ENCODE data around the gene HSDL2. TPM values are rescaled to one million over a fixed set of nuclear protein-coding genes. Genes with fewer than 3 reads are reported as not detected.

Gene HSDL2
- total and polyA plus RNA-seq, 2 of the 4 experiments (the other 2 are of a cell fraction), result 17.7 to 65.8 TPM

DNA sequence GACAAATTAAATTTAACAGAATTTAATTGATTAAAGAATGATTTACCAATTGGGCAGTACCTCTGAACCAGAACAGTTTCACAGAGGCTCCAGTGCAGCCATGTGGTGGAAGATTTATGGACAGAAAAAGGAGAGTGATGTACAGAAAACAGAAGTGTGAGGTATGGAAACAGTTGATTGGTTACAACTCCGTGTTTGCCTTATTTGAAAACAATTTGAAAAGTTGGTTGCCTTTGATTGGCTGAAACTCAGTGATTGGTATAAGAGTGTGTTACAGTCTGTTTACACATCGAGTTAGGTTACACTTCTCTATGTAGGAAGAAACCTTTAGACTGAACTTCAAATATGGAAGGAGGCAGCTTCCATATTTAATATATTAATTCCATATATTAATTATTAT lies 136.9 kb downstream of the HSDL2 start:
- no peak overlapping the region for H2BK20ac ChIP-seq (ENCODE audit: low read depth, low read length)
- H3K14ac ChIP-seq (replicated peaks; ENCODE audit: low read depth, low read length), result no peak overlapping the region
- CTCF ChIA-PET, result no interaction called here
- no peak overlapping the region for H2BK120ac ChIP-seq (ENCODE audit: low read depth, low read length)
- intact Hi-C loops (cut with micrococcal nuclease), result no loop called here
- dilution Hi-C loops (cut with HindIII; ENCODE audit: low sequenced_read_pairs, unreplicated experiment), result no loop called here
- no peak overlapping the region for H3K56ac ChIP-seq (ENCODE audit: extremely low read depth, insufficient read depth, low read length)
- in situ Hi-C loops (cut with MboI; ENCODE audit: low sequenced_read_pairs), result no loop called here
- H3K9ac ChIP-seq (ENCODE audit: low read depth, low read length), result no peak overlapping the region
- H3K27me3 ChIP-seq (ENCODE audit: control insufficient read depth, insufficient read depth, low read length), result no peaks in the 10 kb centered on the region
- DNase-seq, result no peak
- no peak overlapping the region for H2AFZ ChIP-seq (replicated peaks; ENCODE audit: low read length, poor library complexity)
- TF ChIP-seq MAZ (IDR thresholded peaks at IDR 0.05; ENCODE audit: borderline replicate concordance, low read depth, low read length) (no peak), MAFK (IDR thresholded peaks at IDR 0.05; ENCODE audit: low read depth, low read length) (no peak), CTCF (conservative IDR thresholded peaks at IDR 0.05; ENCODE audit: low read depth, low read length) (no peak), RAD21 (IDR thresholded peaks at IDR 0.05; ENCODE audit: low read length) (no peak), POLR2A (IDR thresholded peaks at IDR 0.05; ENCODE audit: low read depth, low read length) (no peak), RCOR1 (IDR thresholded peaks at IDR 0.05; ENCODE audit: insufficient replicate concordance, low read length) (no peak), RFX5 (IDR thresholded peaks at IDR 0.05; ENCODE audit: low read depth, low read length) (no peak), BHLHE40 (IDR thresholded peaks at IDR 0.05; ENCODE audit: low read depth, low read length) (no peak), MXI1 (IDR thresholded peaks at IDR 0.05; ENCODE audit: borderline replicate concordance, low read depth, low read length) (no peak), SMC3 (IDR thresholded peaks at IDR 0.05; ENCODE audit: low read depth, low read length) (no peak), FOS (IDR thresholded peaks at IDR 0.05; ENCODE audit: low read depth, low read length) (no peak), CHD1 (IDR thresholded peaks at IDR 0.05; ENCODE audit: low read depth, low read length) (no peak), CEBPB (IDR thresholded peaks at IDR 0.05; ENCODE audit: low read depth, low read length) (no peak)
- TF ChIP-seq, protein P1, sequence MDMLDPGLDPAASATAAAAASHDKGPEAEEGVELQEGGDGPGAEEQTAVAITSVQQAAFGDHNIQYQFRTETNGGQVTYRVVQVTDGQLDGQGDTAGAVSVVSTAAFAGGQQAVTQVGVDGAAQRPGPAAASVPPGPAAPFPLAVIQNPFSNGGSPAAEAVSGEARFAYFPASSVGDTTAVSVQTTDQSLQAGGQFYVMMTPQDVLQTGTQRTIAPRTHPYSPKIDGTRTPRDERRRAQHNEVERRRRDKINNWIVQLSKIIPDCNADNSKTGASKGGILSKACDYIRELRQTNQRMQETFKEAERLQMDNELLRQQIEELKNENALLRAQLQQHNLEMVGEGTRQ (IDR thresholded peaks at IDR 0.05; ENCODE audit: low read depth, low read length), result no peak
- TF ChIP-seq, protein P2, sequence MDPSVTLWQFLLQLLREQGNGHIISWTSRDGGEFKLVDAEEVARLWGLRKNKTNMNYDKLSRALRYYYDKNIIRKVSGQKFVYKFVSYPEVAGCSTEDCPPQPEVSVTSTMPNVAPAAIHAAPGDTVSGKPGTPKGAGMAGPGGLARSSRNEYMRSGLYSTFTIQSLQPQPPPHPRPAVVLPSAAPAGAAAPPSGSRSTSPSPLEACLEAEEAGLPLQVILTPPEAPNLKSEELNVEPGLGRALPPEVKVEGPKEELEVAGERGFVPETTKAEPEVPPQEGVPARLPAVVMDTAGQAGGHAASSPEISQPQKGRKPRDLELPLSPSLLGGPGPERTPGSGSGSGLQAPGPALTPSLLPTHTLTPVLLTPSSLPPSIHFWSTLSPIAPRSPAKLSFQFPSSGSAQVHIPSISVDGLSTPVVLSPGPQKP (IDR thresholded peaks at IDR 0.05; ENCODE audit: borderline replicate concordance, low read depth, low read length), result no peak
- no peak overlapping the region for H3K4me3 ChIP-seq (ENCODE audit: insufficient read depth, low read depth, low read length)
- no peaks in the 10 kb centered on the region for H4K20me1 ChIP-seq (ENCODE audit: insufficient read depth, low read length)
- H3K4me1 ChIP-seq (ENCODE audit: control insufficient read depth, insufficient read depth, low read length), result no peaks in the 10 kb centered on the region
- 67% methylated on average over 1 of the region's 2 CpGs; no CpG with 5 or more reads in 1 of the 2 experiments for WGBS, 2 experiments (ENCODE audit: extremely low coverage in 2 of 2, insufficient read length in 1 of 2)
- H4K8ac ChIP-seq (ENCODE audit: low read depth in 2 of 2, low read length in 2 of 2), result no peak overlapping the region
- H2AK5ac ChIP-seq (ENCODE audit: low read depth, low read length), result no peak overlapping the region
- no peaks in the 10 kb centered on the region for H3K79me1 ChIP-seq (ENCODE audit: low read depth in 1 of 2, low read length in 2 of 2)
- no peak overlapping the region for H3K23ac ChIP-seq (ENCODE audit: low read depth, low read length)
- no peaks in the 10 kb centered on the region for H3K9me3 ChIP-seq (ENCODE audit: control insufficient read depth, insufficient read depth, low read length)
- BruUV-seq (replicated peaks), result no TSS peak
- H2BK15ac ChIP-seq (ENCODE audit: low read depth, low read length), result no peak overlapping the region
- no peak overlapping the region for H2AK9ac ChIP-seq (replicated peaks; ENCODE audit: low read depth, low read length, poor library complexity)
- no peak overlapping the region for H4K5ac ChIP-seq (ENCODE audit: low read depth, low read length)
- POLR2A ChIA-PET (ENCODE audit: unreplicated experiment), result no interaction called here
- no peaks in the 10 kb centered on the region for H3K36me3 ChIP-seq (ENCODE audit: control insufficient read depth, insufficient read depth, low read length)
- no peak overlapping the region for H3K18ac ChIP-seq (ENCODE audit: low read depth, low read length)
- H3K4me2 ChIP-seq (ENCODE audit: low read depth, low read length), result no peak overlapping the region
- no peak for ATAC-seq (ENCODE audit: low read depth)
- H3K27ac ChIP-seq (ENCODE audit: insufficient read depth, low read length), result no peak overlapping the region
- H2BK5ac ChIP-seq (ENCODE audit: low read depth, low read length, poor library complexity, severe bottlenecking), result no peak overlapping the region
- no peak overlapping the region for H4K91ac ChIP-seq (ENCODE audit: insufficient read depth, low read depth, low read length)
- no peak overlapping the region for H3K4ac ChIP-seq (ENCODE audit: low read depth, low read length)
- no peaks in the 10 kb centered on the region for H3K9me1 ChIP-seq (ENCODE audit: insufficient read depth, low read length)
